Activated naive CD4-positive, alpha-beta T cell treated with anti-CD3 and anti-CD28 coated beads, Interleukin-2, amount 10 ng/mL, durations not matched to agents 7 days and 5 days (primary cell): ENCODE measurements around the gene LRRC43.

Experiments used
- CTCF ChIA-PET: fragments of 350-600 bp; sonication (Branson Sonifier 250); formaldehyde crosslinking; loops from one replicate; lab custom pipeline; 2021; ENCODE audit warnings: antibody characterized with exemption; lab: Charles Lee
- DNase-seq: peaks from one replicate; pipeline ENCODE4 v3.0.0-alpha.2; 2020
- H3K27ac Mint-ChIP-seq: one replicate; pipeline ENCODE4 v1.8.0; 2021; ENCODE audit warnings: mild to moderate bottlenecking, moderate library complexity, mixed read lengths
- H3K27me3 Mint-ChIP-seq: one replicate; pipeline ENCODE4 v1.8.0; 2021; ENCODE audit warnings: mild to moderate bottlenecking, mixed read lengths
- H3K36me3 Mint-ChIP-seq: one replicate; pipeline ENCODE4 v1.8.0; 2021; ENCODE audit warnings: mixed read lengths
- H3K4me1 Mint-ChIP-seq: one replicate; pipeline ENCODE4 v1.8.0; 2021; ENCODE audit warnings: mixed read lengths
- H3K4me3 Mint-ChIP-seq: one replicate; pipeline ENCODE4 v1.8.0; 2021; ENCODE audit warnings: mild to moderate bottlenecking, moderate library complexity, mixed read lengths
- H3K9me3 Mint-ChIP-seq: one replicate; pipeline ENCODE4 v1.8.0; 2021; ENCODE audit warnings: mixed read lengths

LRRC43 gene

DNA sequence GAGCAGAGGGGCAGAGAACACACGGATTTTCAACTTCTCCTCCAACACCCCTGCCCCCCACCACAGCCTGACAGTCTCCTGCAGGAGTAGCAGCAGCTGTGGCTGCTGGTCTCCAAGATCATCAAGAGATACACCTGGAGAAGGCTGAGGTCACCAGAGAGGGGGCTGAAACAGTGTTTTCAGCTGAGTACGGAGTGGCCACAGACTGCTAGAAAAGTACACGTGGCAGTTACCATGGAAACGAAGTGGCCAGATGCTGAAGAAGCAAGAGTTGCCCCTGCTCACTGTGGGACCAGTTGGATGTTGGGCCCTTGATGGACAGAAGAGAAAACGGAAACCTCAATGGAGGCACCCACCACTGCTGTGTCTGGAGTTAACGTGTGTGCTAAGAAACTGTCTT is 47.9 kb downstream of the LRRC43 start:
- Mint-ChIP-seq H3K4me1 (peaks cover 18% of the 10 kb centered on the region), H3K27ac (no peak overlapping the region), H3K27me3 (no peaks in the 10 kb centered on the region), H3K4me3 (no peak overlapping the region), H3K9me3 (no peaks in the 10 kb centered on the region), H3K36me3 (peaks cover 16% of the 10 kb centered on the region)
- CTCF ChIA-PET = interaction anchor here (2.0 kb wide), 1 partner anchor 14 kb away, joined by 6 read pairs; no protein-coding TSS in a partner anchor
- no peak for DNase-seq

DNA sequence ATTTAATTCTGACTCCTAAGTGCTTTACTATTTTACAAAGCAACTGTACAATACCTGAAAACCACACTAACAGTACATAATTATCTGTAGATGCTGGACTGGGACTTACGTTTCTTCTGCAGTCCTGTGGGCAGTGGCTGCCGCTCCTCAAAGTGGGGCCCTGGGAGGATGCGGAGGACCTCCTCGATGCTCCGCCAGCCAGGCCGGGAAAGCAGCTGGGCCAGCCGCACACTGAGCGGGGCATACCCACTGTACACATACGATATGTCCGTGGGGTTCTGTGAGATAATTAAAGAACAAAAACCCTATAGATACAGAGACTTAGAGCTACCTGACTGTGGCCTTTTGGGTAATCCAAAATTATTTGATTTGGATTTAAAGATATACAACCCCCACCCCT is 49.8 kb downstream of the LRRC43 start:
- H3K9me3 Mint-ChIP-seq = no peaks in the 10 kb centered on the region
- DNase-seq = no peak
- H3K27me3 Mint-ChIP-seq = no peaks in the 10 kb centered on the region
- CTCF ChIA-PET = no interaction called here
- H3K36me3 Mint-ChIP-seq = peaks cover 18% of the 10 kb centered on the region
- no peak overlapping the region for H3K4me3 Mint-ChIP-seq
- peak overlapping the region; percentile 42 for H3K27ac Mint-ChIP-seq
- H3K4me1 Mint-ChIP-seq = peaks cover 6% of the 10 kb centered on the region

DNA sequence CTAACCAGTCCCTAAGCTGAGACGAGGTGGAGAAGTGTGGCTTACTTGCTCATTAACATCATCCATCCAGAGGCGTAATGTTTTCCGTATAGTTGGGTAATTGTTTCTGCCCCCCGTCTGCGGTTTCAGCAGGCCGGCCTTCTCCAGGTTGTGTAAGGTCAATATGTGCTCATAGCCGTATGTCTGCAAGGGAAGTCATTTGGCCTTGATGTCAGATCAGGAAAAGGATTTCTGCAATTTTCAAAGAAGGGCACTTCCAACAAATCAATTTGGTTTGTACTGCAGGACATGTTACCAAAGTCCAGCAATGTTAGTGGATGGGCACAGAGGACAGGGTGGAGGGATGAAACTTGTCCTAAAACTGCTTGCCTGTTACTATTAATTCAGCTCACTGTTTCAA is 52.8 kb downstream of the LRRC43 start:
- CTCF ChIA-PET = interaction anchor here (0.6 to 0.9 kb wide), 2 partner anchors 30 to 45 kb away, joined by 4 read pairs; no protein-coding TSS in a partner anchor
- Mint-ChIP-seq H3K27me3 (no peaks in the 10 kb centered on the region), H3K4me1 (no peaks in the 10 kb centered on the region), H3K36me3 (peaks cover 25% of the 10 kb centered on the region), H3K9me3 (no peaks in the 10 kb centered on the region), H3K4me3 (no peak overlapping the region), H3K27ac (no peak overlapping the region)
- no peak for DNase-seq

DNA sequence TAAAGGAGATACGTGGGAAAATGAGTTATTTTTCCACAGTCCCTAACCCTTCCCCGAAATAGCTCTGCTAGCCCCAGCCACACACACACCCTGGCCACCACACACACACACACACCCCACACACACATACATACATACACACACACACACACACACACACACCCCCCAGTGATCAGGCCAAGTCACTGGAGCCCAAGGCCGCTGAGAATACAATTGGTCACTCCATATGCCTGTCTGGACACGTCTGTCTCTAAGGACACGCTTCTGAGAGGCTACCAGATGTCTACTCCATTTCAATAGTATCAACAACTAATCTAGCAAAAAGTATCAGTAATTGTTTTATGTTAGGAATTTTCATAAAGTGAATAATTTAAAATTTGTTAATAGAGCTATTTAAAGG is 55.9 kb downstream of the LRRC43 start:
- Mint-ChIP-seq H3K27me3 (no peaks in the 10 kb centered on the region), H3K4me1 (peaks cover 6% of the 10 kb centered on the region), H3K36me3 (peaks cover 28% of the 10 kb centered on the region), H3K9me3 (no peaks in the 10 kb centered on the region), H3K4me3 (no peak overlapping the region), H3K27ac (no peak overlapping the region)
- CTCF ChIA-PET = no interaction called here
- DNase-seq = no peak

DNA sequence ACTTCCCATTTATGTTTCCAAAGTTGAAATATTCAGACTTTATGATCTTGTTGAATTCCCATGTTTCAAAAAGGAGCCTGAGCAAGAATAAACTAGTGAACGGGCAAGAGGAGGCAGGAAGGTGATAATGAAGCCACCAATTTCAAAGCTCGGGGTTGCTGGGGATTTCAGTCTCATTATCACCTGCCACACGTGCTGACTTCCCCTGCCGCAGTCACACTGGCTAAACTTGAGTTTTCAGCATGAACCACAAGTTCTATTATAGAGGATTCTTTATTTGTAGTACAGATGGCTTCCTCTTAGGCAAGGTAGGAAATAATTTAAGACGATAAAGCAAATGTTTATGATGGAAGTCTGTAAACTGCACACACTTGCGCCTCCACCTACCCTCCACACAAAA is 61.0 kb downstream of the LRRC43 start:
- CTCF ChIA-PET = interaction anchor here (1.3 to 1.4 kb wide), 4 partner anchors 13 to 23 kb away, joined by 4 to 6 read pairs (median 4); no protein-coding TSS in a partner anchor

DNA sequence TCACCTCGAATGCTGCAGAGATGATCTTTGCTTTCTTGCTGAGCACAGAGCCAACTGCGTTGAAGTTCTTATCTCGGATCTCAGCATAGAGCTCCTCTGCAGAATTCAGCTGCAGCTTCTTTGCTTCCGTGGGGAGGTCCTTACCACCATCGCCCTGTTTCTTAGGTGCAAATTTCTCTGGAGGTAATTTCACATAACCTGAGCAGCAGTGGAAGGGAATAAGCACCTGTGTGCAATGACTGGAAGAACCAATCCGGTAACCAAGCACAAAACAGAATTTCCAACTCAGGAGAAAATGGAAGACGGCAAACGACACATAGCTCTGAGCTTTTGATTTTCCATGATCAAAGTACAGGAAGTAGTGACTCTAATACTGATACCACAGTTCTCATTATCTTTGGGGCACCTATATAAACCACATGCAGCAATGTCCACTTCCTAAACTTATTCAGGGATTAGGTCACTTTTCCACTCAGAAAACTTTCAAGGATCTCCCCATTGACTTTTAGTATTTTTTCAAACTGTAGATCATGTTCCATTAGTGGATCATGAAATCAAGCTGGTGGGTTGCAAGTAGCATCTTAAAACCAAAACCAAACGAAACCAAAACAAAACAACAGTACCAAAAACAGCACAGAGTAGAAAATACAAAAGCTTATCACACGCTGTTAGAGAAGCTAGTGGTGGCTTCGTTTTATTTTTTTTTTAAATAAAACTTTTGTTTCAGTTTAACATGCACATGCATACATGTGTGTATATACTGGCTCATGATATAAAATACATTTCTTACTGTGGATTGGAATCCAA is 61.8 kb downstream of the LRRC43 start:
- H3K27me3 Mint-ChIP-seq = no peaks in the 10 kb centered on the region
- peak overlapping the region; percentile 96 for H3K27ac Mint-ChIP-seq
- H3K36me3 Mint-ChIP-seq = peaks cover 28% of the 10 kb centered on the region
- peak overlapping the region; percentile 73 for H3K4me3 Mint-ChIP-seq
- H3K9me3 Mint-ChIP-seq = no peaks in the 10 kb centered on the region
- H3K4me1 Mint-ChIP-seq = peaks cover 26% of the 10 kb centered on the region
- CTCF ChIA-PET = interaction anchor here (0.5 to 1.4 kb wide), 6 partner anchors 14 to 124 kb away, joined by 3 to 6 read pairs (median 4); no protein-coding TSS in a partner anchor
- DNase-seq = peak; percentile 30

More for the DNA sequence above, 61.0 kb downstream of the LRRC43 start:
- Mint-ChIP-seq H3K4me1 (peaks cover 26% of the 10 kb centered on the region), H3K36me3 (peaks cover 24% of the 10 kb centered on the region), H3K9me3 (no peaks in the 10 kb centered on the region), H3K4me3 (peak overlapping the region; percentile 73), H3K27ac (peak overlapping the region; percentile 96), H3K27me3 (no peaks in the 10 kb centered on the region)
- DNase-seq = peak; percentile 30

DNA sequence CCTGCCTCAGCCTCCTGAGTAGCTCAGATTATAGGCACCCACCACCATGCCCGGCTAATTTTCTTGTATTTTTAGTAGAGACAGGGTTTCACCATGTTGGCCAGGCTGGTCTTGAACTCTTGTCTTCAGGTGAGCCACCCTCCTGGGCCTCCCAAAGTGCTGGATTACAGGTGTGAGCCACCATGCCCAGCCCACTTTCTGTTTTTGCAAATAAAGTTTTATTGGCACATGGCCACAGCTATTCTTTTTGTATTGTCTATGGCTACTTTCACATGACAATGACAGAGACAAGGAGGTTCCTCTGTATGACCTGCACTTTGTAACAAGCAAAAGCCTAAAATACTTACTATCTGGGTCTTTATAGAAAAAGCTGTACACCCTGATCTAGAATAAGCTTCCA is 62.6 kb downstream of the LRRC43 start:
- CTCF ChIA-PET = interaction anchor here (0.5 to 1.3 kb wide), 5 partner anchors 20 to 123 kb away, joined by 3 to 4 read pairs (median 3); no protein-coding TSS in a partner anchor

DNA sequence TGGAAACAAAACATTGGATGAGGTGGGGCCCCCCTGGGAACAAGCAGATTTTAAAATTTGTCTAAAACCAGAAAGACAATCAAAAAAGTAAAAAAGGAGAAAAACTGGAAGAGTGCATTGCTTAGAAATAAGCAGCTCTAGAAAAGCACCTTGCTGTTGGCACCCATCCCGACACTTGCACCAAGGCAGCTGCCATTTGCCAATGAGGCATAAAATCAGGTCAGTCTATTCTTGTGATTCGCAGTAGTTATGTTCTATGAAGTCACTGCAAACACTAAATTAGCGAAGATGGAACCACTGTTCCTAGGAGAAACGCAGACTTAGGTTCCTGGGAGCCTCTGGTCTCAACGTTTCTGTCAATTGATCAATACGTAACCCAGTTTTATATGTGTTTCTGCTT is 67.1 kb downstream of the LRRC43 start:
- CTCF ChIA-PET = no interaction called here
- no peak overlapping the region for H3K4me3 Mint-ChIP-seq

More for the DNA sequence above, 62.6 kb downstream of the LRRC43 start:
- peak overlapping the region; percentile 43 for H3K4me3 Mint-ChIP-seq
- H3K36me3 Mint-ChIP-seq = peaks cover 28% of the 10 kb centered on the region
- peak overlapping the region; percentile 96 for H3K27ac Mint-ChIP-seq
- no peaks in the 10 kb centered on the region for H3K9me3 Mint-ChIP-seq
- DNase-seq = no peak
- H3K4me1 Mint-ChIP-seq = peaks cover 26% of the 10 kb centered on the region
- H3K27me3 Mint-ChIP-seq = no peaks in the 10 kb centered on the region

DNA sequence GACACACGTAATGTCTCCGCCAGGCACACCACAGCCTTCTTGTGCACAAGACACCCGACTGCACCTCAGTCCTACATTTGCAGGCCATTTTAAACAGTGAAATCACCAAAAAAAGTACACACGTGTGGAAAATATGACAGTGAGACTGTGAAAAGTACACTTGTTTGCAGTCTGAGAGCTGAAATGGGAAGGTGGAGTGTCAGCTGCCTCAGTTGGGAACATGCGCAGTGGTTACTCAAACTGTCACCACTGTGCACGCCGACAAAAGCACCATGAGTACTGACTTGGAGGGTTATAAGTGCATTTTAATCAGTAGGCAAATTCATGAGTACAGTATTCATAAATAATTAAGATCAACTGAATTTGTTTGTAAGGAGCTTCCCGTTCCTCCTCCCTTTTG is 67.6 kb downstream of the LRRC43 start:
- Mint-ChIP-seq H3K9me3 (no peaks in the 10 kb centered on the region), H3K27me3 (no peaks in the 10 kb centered on the region), H3K4me3 (no peak overlapping the region), H3K27ac (no peak overlapping the region), H3K4me1 (peaks cover 5% of the 10 kb centered on the region), H3K36me3 (peaks cover 22% of the 10 kb centered on the region)
- CTCF ChIA-PET = no interaction called here
- no peak for DNase-seq

More for the DNA sequence above, 67.1 kb downstream of the LRRC43 start:
- Mint-ChIP-seq H3K27ac (no peak overlapping the region), H3K9me3 (no peaks in the 10 kb centered on the region), H3K27me3 (no peaks in the 10 kb centered on the region), H3K36me3 (peaks cover 20% of the 10 kb centered on the region), H3K4me1 (peaks cover 8% of the 10 kb centered on the region)
- no peak for DNase-seq
